GM20000 (cell line): ENCODE results near the gene TMEM258.

Source experiments
- DNase-seq: peaks from one replicate; pipeline ENCODE4 v3.0.0; 2012; ENCODE audit warnings: low spot score
- CTCF ChIP-seq: IDR thresholded peaks from 2 replicates; pipeline ENCODE4 v1.5.1; 2012; ENCODE audit warnings: mild to moderate bottlenecking, control low read depth; ENCODE audit errors: extremely low read depth, missing control alignments

Gene TMEM258

DNA sequence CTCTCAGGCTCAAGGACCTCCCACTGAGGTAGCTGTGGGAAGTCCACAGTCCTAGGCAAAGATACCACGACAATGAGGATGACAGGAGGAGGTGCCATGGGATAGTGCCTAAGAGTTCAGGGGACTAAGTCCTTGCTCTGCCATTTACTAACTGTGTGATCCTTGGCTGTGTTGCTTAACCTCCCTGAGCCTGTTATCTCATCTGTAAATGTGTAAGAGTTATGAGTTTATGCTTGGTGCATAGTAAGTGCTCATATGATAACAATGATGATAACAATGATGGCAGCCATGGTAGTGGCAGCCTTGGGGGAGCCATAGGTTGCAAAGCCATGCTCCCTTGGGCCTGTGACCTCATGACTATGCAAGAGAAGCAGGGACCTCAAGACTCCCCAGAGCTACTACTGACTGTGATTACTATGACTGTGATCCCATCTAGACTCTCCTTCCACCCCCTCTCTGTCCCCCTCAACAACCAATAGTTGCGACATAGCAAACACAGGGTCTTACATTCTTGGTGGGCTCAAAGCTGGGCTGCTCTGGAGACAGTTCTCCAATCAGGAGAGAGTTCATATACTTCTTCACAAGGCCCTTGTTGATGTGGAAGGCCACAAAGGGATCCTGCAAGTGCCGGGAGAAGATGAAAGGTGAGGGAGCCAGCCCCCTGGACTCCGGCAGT is 20.5 kb upstream of the TMEM258 start:
- no peak for DNase-seq
- no peak for TF ChIP-seq CTCF

GRCh38 chr11:61811831-61812230 is 19.4 kb upstream of the TMEM258 start:
- DNase-seq = no peak
- no peak for TF ChIP-seq CTCF

- no peak for TF ChIP-seq CTCF
- DNase-seq = no peak
Measured at GRCh38 chr11:61810671-61811175, 18.3 kb upstream of the TMEM258 start.

GRCh38 chr11:61806785-61807184 is 14.4 kb upstream of the TMEM258 start:
- no peak for DNase-seq
- TF ChIP-seq CTCF = no peak

DNA sequence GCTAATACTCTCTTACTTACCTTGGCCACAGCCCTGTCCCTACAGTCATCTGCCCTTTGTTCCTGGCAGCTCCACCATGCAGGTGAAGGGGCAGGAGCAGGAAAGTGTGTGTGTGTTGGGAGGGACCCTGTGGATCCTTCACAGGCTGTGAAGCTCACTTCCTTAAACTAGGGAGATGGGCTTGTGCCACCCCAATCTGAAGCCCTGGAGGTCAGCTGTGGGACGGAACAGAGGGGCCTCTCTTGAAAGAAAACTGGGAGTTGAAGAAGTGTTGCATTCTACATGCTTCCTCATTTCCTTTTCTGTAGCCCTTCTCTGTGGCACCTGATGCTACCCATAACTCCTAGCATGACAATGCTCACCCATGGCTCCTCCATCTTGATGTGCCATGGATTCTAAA is 12.7 kb upstream of the TMEM258 start:
- DNase-seq = no peak
- TF ChIP-seq CTCF = no peak

DNA sequence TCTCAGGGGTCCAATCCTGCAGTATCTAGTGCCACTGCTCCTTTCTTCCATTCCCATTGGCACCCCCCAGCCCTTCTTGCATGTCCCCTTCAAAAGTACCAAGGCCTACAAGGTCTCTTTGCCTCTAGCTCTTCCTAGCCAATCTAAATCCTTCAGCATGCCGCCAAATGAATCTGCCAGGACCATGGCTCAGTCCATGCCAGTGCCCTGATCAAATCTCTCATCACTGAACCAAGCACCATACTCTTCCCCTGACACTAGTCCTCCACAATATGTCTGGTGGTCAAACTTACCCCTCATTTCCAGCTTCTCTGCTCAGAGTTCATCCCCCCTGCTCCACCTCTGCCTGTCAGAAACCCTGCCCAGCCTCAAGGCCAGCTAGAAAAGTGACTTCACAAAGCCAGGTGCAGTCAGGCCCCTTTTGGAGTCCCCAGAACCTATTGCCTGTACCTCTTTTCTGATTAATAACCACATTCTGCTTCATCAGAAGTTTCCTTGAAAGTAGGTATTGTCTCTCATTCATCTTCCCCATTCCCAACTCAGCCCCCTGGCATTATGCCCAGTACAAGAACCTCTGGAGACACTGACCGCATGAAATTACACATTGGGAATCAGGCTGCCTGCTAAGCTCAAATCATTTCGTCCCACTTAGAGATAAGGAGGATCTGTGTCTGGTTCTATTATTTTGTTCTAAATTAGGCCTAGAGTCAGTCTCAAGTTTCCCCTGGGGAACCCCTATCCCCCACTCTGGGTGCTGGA is 11.7 kb upstream of the TMEM258 start:
- no peak for TF ChIP-seq CTCF
- DNase-seq = no peak

DNA sequence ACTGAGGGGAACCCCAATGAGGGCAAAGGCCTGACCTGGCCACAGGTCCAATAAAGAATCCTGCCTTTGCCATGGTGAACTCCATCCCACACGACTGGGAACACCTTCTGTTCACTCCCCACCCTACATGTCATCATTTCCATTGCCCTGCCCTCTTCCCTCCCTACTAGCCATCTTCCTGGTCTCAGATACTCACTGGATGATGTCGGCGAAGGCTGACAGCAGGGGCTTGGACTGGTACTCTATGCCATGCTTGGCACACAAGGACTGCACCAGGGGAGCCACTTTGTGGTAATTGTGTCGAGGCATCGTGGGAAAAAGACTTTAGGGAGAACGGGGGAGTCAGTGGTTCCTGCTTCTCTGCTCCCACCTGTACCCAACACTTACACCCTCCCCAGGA is 10.2 kb upstream of the TMEM258 start:
- TF ChIP-seq CTCF = no peak
- DNase-seq = no peak
